ENCODE results near the gene COX8A. TPM values are rescaled to one million over a fixed set of nuclear protein-coding genes. Genes with fewer than 3 reads are reported as not detected.
A peak's percentile ranks its signal among the peaks of the same experiment; 100 is the strongest.

Gene COX8A
- polyA plus RNA-seq, 2 of the 4 experiments (the other 2 are of a cell fraction), result 312 to 794 TPM

GRCh38 chr11:63986932-63987513 is 12.6 kb downstream of the COX8A start:
- FAIRE-seq (no peak), ATAC-seq (no peak), DNase-seq (ENCODE audit: low read depth in 1 of 2, low spot score in 1 of 2) (no peak)
- peak overlapping the region; percentile 98 to 99 for H3K27ac ChIP-seq
- no peaks in the 10 kb centered on the region for H3K9me3 ChIP-seq
- TF ChIP-seq TP53 (CRISPR knock-in tag; IDR thresholded peaks at IDR 0.05), result no peak
- H3K4me2 ChIP-seq, result peak overlapping the region; percentile 82
- 44% methylated on average over 24 of the region's 25 CpGs for WGBS (ENCODE audit: missing lambda C conversion rate)
- ChIA-PET POLR2A (interaction anchor here (0.5 to 1.9 kb wide), 2 partner anchors 12 to 82 kb away, joined by 3 to 9 read pairs; partner anchors contain the start of gene COX8A), CTCF (interaction anchor here (2.0 to 2.7 kb wide), 2 partner anchors 13 to 150 kb away, joined by 5 to 9 read pairs; no protein-coding TSS in a partner anchor)
- peak overlapping the region; percentile 99 for H3K4me3 ChIP-seq
- peaks cover 10% of the 10 kb centered on the region; the same call in 2 of the 3 replicates for H3K4me1 ChIP-seq

DNA sequence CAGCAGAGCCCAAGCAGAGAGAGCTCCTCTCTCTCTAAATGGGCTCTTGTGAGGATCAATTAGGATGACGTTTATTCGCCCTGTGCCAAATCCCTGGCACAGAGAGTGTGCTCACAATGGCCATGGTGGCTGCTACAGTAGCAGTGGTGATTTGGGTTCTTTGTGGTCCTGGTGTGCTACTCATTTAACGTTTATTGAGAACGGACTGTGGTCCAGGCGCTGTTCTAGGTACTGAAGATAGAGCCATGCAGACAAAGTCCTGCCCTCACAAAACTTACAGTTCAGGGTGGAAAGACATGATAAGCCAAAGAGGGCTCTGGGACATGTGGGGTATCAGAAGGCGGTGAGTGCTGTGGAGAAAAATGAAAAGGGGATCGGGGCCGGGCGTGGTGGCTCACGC is 17.1 kb downstream of the COX8A start:
- Histone ChIP-seq H3K4me1 (peaks cover 10% of the 10 kb centered on the region; the same call in 2 of the 3 replicates), H3K4me2 (no peak overlapping the region), H3K4me3 (no peak overlapping the region), H3K27ac (no peak overlapping the region), H3K9me3 (no peaks in the 10 kb centered on the region)
- no peak for DNase-seq (ENCODE audit: low read depth in 1 of 2, low spot score in 1 of 2)
- FAIRE-seq, result no peak
- no peak for ATAC-seq
- WGBS (ENCODE audit: missing lambda C conversion rate), result 94% methylated on average over 10 of the region's 10 CpGs
- ChIA-PET POLR2A (interaction anchor here (0.5 kb wide), 1 partner anchor 18 kb away, joined by 4 read pairs; no protein-coding TSS in a partner anchor), CTCF (interaction anchor here (1.0 to 2.1 kb wide), 6 partner anchors 10 to 162 kb away, joined by 3 to 13 read pairs (median 3); no protein-coding TSS in a partner anchor)
- TF ChIP-seq FOXS1 (CRISPR knock-in tag; IDR thresholded peaks at IDR 0.05), result no peak
- TF ChIP-seq HDAC2 (IDR thresholded peaks at IDR 0.05), result no peak
- TF ChIP-seq, protein P1, sequence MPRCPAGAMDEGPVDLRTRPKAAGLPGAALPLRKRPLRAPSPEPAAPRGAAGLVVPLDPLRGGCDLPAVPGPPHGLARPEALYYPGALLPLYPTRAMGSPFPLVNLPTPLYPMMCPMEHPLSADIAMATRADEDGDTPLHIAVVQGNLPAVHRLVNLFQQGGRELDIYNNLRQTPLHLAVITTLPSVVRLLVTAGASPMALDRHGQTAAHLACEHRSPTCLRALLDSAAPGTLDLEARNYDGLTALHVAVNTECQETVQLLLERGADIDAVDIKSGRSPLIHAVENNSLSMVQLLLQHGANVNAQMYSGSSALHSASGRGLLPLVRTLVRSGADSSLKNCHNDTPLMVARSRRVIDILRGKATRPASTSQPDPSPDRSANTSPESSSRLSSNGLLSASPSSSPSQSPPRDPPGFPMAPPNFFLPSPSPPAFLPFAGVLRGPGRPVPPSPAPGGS (IDR thresholded peaks at IDR 0.05), result no peak
- TF ChIP-seq, protein P2, sequence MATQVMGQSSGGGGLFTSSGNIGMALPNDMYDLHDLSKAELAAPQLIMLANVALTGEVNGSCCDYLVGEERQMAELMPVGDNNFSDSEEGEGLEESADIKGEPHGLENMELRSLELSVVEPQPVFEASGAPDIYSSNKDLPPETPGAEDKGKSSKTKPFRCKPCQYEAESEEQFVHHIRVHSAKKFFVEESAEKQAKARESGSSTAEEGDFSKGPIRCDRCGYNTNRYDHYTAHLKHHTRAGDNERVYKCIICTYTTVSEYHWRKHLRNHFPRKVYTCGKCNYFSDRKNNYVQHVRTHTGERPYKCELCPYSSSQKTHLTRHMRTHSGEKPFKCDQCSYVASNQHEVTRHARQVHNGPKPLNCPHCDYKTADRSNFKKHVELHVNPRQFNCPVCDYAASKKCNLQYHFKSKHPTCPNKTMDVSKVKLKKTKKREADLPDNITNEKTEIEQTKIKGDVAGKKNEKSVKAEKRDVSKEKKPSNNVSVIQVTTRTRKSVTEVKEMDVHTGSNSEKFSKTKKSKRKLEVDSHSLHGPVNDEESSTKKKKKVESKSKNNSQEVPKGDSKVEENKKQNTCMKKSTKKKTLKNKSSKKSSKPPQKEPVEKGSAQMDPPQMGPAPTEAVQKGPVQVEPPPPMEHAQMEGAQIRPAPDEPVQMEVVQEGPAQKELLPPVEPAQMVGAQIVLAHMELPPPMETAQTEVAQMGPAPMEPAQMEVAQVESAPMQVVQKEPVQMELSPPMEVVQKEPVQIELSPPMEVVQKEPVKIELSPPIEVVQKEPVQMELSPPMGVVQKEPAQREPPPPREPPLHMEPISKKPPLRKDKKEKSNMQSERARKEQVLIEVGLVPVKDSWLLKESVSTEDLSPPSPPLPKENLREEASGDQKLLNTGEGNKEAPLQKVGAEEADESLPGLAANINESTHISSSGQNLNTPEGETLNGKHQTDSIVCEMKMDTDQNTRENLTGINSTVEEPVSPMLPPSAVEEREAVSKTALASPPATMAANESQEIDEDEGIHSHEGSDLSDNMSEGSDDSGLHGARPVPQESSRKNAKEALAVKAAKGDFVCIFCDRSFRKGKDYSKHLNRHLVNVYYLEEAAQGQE (IDR thresholded peaks at IDR 0.05), result peak; percentile 43; the same call in 1 of the 2 replicates
- no peak for TF ChIP-seq HOXA7 (CRISPR knock-in tag; IDR thresholded peaks at IDR 0.05)

GRCh38 chr11:63993100-63993499 is 18.7 kb downstream of the COX8A start:
- Histone ChIP-seq H3K4me3 (no peak overlapping the region), H3K4me1 (no peaks in the 10 kb centered on the region; the same call in 2 of the 3 replicates), H3K9me3 (no peaks in the 10 kb centered on the region), H3K4me2 (no peak overlapping the region), H3K27ac (no peak overlapping the region)
- ATAC-seq, result no peak
- CTCF ChIA-PET, result no interaction called here
- no peak for DNase-seq (ENCODE audit: low read depth in 1 of 2, low spot score in 1 of 2)
- no peak for FAIRE-seq
- POLR2A ChIA-PET, result interaction anchor here (0.7 kb wide), 1 partner anchor 14 kb away, joined by 3 read pairs; no protein-coding TSS in a partner anchor
- 89% methylated on average over 5 of the region's 5 CpGs for WGBS (ENCODE audit: missing lambda C conversion rate)
- no peak for TF ChIP-seq ESRRA (IDR thresholded peaks at IDR 0.05; ENCODE audit: borderline replicate concordance, low read length)
- no peak for TF ChIP-seq CEBPB (IDR thresholded peaks at IDR 0.05)
- no peak for TF ChIP-seq ZFP36 (IDR thresholded peaks at IDR 0.05; ENCODE audit: borderline replicate concordance, partially characterized antibody)
- no peak for TF ChIP-seq TP53 (CRISPR knock-in tag; IDR thresholded peaks at IDR 0.05)
- TF ChIP-seq MYC (IDR thresholded peaks at IDR 0.05; ENCODE audit: borderline replicate concordance, low read length), result no peak
- TF ChIP-seq MAX (IDR thresholded peaks at IDR 0.05), result no peak
- no peak for TF ChIP-seq POLR2A (IDR thresholded peaks at IDR 0.05; ENCODE audit: low read length)
- TF ChIP-seq JUNB (IDR thresholded peaks at IDR 0.05), result no peak
- TF ChIP-seq, protein P3, sequence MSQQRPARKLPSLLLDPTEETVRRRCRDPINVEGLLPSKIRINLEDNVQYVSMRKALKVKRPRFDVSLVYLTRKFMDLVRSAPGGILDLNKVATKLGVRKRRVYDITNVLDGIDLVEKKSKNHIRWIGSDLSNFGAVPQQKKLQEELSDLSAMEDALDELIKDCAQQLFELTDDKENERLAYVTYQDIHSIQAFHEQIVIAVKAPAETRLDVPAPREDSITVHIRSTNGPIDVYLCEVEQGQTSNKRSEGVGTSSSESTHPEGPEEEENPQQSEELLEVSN (IDR thresholded peaks at IDR 0.05; ENCODE audit: borderline replicate concordance, low read depth), result no peak
- TF ChIP-seq PHF8 (IDR thresholded peaks at IDR 0.05; ENCODE audit: borderline replicate concordance, low read depth), result no peak
- TF ChIP-seq, protein P4, sequence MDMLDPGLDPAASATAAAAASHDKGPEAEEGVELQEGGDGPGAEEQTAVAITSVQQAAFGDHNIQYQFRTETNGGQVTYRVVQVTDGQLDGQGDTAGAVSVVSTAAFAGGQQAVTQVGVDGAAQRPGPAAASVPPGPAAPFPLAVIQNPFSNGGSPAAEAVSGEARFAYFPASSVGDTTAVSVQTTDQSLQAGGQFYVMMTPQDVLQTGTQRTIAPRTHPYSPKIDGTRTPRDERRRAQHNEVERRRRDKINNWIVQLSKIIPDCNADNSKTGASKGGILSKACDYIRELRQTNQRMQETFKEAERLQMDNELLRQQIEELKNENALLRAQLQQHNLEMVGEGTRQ (IDR thresholded peaks at IDR 0.05), result no peak
- TF ChIP-seq ZNF302 (CRISPR knock-in tag; IDR thresholded peaks at IDR 0.05), result no peak
- no peak for TF ChIP-seq KDM1A (IDR thresholded peaks at IDR 0.05; ENCODE audit: low read depth)
- no peak for TF ChIP-seq POLR2AphosphoS2 (conservative IDR thresholded peaks at IDR 0.05; ENCODE audit: low read length)
- TF ChIP-seq HEYL (CRISPR knock-in tag; IDR thresholded peaks at IDR 0.05), result no peak
